GM06990 (cell line): ENCODE data around the gene VSTM1.

Experiments
- DNase-seq: peaks from one replicate; pipeline ENCODE4 v3.0.0-alpha.2; 2011; ENCODE audit not compliant: insufficient read length; ENCODE audit errors: extremely low read depth
- H3K27me3 ChIP-seq: replicated peaks from 2 replicates; pipeline ENCODE4 v1.6.0; 2011; ENCODE audit warnings: low read length; ENCODE audit not compliant: control insufficient read depth, insufficient read depth
- H3K36me3 ChIP-seq: 2 replicates; pipeline ENCODE4 v1.5.1; 2011; ENCODE audit warnings: low read length; ENCODE audit not compliant: control insufficient read depth, insufficient read depth
- H3K4me3 ChIP-seq: replicated peaks from 2 replicates; pipeline ENCODE4 v1.5.1; 2011; ENCODE audit warnings: low read depth, mild to moderate bottlenecking, control low read depth, low read length
- TF ChIP-seq, protein P1 (sequence below): IDR thresholded peaks from 2 replicates; pipeline ENCODE4 v1.5.1; 2011; ENCODE audit warnings: low read length, control low read depth, mild to moderate bottlenecking, inconsistent platforms; ENCODE audit not compliant: insufficient read depth, poor library complexity, severe bottlenecking

VSTM1 gene

GRCh38 chr19:54011507-54012211, 52.0 kb downstream of the VSTM1 start:
- DNase-seq: no peak
- H3K27me3 ChIP-seq: no peaks in the 10 kb centered on the region
- no peaks in the 10 kb centered on the region for H3K36me3 ChIP-seq
- no peak overlapping the region for H3K4me3 ChIP-seq
- TF ChIP-seq, protein P1, sequence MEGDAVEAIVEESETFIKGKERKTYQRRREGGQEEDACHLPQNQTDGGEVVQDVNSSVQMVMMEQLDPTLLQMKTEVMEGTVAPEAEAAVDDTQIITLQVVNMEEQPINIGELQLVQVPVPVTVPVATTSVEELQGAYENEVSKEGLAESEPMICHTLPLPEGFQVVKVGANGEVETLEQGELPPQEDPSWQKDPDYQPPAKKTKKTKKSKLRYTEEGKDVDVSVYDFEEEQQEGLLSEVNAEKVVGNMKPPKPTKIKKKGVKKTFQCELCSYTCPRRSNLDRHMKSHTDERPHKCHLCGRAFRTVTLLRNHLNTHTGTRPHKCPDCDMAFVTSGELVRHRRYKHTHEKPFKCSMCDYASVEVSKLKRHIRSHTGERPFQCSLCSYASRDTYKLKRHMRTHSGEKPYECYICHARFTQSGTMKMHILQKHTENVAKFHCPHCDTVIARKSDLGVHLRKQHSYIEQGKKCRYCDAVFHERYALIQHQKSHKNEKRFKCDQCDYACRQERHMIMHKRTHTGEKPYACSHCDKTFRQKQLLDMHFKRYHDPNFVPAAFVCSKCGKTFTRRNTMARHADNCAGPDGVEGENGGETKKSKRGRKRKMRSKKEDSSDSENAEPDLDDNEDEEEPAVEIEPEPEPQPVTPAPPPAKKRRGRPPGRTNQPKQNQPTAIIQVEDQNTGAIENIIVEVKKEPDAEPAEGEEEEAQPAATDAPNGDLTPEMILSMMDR: no peak

GRCh38 chr19:54010474-54010873, 53.2 kb downstream of the VSTM1 start:
- TF ChIP-seq, protein P1: no peak
- H3K36me3 ChIP-seq: no peaks in the 10 kb centered on the region
- DNase-seq: no peak

DNA sequence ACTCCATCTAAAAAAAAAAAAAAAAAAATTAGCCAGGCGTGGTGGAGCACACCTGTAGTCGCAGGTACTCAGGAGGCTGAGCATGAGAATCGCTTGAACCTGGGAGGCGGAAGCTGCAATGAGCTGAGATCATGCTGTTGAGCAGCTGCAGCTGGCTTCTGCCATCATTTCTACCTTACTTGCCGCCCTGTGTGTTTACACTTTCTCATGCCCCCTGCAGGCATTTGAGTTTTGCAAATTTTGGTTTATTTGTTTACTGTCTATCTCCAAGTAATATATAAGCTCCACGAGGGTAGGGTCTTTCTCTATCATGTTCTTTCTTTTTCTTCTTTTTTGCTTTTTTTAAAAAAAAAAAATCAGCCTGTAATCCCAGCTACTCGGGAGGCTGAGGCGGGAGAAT, 54.3 kb downstream of the VSTM1 start:
- no peaks in the 10 kb centered on the region for H3K36me3 ChIP-seq
- no peak overlapping the region for H3K4me3 ChIP-seq
- TF ChIP-seq, protein P1: no peak
- no peak for DNase-seq
- no peaks in the 10 kb centered on the region for H3K27me3 ChIP-seq

More at GRCh38 chr19:54010474-54010873, 53.2 kb downstream of the VSTM1 start:
- no peaks in the 10 kb centered on the region for H3K27me3 ChIP-seq
- H3K4me3 ChIP-seq: no peak overlapping the region

DNA sequence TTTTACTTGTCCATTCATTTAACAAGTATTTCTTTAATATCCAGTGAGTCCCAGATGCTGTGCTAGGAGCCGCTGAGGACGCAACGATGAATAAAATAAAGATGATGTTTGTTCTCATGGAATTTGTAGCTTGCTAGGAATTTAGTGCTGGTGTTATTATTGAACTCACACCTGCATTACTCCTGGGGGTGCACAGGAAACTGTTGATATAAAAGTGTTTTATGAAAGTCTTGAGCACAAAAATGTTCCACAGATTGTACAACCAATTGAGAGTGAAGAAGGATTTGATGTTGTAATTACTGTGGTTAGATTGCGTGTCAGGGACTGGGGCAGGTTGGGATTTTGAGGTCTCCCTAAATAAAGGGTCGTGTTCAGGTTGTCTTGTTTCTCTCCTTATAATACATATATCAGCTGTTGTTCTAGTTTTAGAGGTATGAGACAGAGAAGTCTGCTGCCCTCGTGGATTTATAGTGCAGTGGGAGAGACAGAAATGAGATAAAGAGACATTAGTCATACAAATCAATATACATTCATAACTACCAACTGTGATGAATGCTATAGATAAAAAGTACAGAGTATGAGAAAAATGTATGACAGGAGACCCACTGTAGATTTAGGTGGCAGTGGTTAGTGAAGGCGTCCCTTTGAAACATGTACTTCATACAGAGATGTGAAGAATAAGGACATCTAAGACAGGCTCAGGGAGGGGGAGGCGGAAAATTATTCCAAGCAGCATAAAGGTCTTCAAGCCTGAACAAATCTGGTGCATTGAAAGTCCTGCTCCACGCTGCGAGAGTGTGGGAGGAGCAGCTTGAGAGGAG, 61.0 kb downstream of the VSTM1 start:
- TF ChIP-seq, protein P1: no peak
- no peaks in the 10 kb centered on the region for H3K27me3 ChIP-seq
- no peak for DNase-seq
- H3K36me3 ChIP-seq: no peaks in the 10 kb centered on the region
- H3K4me3 ChIP-seq: no peak overlapping the region

DNA sequence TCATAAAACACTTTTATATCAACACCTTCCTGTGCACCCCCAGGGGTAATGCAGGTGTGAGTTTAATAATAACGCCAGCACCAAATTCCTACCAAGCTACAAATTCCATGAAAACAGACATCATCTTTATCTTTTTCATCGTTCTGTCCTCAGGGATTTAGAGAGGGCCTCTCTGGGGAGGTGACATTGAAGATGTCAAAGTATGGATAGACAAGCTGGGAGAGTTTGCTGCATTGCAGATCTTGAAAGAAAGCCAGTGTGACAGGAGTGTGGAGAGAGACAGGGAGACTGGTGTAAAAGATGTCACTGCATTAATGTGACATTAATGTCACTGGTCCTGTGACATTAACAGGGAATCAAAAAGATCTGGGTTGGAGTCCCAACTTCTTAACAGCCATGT, 62.2 kb downstream of the VSTM1 start:
- Histone ChIP-seq H3K27me3 (no peaks in the 10 kb centered on the region), H3K36me3 (no peaks in the 10 kb centered on the region), H3K4me3 (no peak overlapping the region)
- DNase-seq: no peak
- TF ChIP-seq, protein P1: no peak
